HG03108 (cell line): ENCODE measurements around the gene PNMA8A.
"Not testable (repeated sequence)": the region's sequence is repeated elsewhere in the genome, so short reads cannot be mapped to it uniquely, and the experiment has no call there.

Experiments
- ATAC-seq: cut with Tn5 transposase; IDR thresholded peaks from one replicate; pipeline ENCODE4 v1.9.1; 2021; ENCODE audit warnings: moderate library complexity; ENCODE audit not compliant: unreplicated experiment

The PNMA8A gene

DNA sequence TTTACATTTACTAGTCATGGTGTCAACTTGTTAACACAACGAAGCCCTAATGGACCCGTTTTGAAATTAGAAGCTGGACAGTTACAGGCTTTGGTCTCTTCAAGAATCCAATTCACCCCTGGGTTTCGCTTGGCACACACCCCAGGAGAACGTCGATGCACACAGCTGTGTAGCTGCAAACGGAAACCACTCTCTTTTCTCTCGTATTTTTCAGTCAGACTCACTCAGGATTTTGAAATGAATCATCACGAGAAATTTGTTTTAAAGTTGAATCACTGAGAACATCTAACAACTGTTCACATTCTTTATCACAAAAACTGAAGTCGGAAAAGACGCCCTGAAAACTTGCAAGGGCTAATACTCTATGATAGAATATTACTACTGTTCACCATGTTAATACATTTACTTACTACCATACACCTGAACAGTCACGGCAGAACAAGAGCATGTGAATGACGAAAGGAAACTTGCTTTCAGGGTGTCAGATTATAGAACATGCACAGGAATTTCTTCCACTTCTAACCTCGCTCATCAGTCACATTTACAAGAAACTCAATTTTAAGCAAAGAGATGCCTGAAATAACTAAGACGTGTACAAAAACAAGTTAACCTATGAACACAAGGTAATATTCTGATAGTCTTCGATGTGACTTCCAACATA lies 4.7 kb downstream of the PNMA8A start:
- ATAC-seq = no peak

DNA sequence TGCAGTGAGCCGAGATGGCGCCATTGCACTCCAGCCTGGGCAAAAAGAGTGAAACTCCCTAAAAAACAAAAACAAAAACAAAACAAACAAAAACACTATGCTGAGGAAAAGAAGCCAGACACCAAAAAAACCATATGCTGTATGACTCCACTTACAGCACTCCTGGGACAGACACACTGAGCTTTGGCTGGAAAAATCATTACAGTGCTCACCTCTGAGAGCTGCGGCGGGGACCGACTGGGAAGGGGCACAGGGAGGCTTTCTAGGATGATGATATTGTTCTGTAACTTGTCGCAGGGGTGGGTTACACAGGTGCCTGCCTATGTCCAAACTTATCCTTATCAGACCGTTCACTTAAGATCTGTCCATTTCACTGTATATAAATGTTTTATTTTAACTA lies 7.8 kb downstream of the PNMA8A start:
- ATAC-seq = no peak

GRCh38 chr19:46461537-46461936 lies 9.8 kb downstream of the PNMA8A start:
- no peak for ATAC-seq

DNA sequence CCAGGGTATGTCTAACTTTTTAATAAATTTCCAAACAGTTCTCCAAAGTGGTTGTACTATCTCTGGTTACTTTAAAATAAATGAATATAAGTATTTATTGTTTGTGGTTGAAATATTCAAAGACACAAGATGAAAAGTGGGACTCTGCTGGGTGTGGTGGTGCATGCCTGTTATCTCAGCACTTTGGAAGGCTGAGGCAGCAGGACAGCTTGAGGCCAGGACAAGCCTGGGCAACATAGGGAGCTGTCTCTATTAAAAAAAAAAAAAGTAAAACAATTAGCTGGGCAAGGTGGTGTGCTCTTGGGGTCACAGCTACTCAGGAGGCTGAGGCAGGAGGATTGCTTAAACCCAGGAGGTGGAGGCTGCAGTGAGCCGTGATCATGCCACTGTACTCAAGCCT lies 10.4 kb downstream of the PNMA8A start:
- no peak for ATAC-seq

GRCh38 chr19:46460055-46460454 lies 11.3 kb downstream of the PNMA8A start:
- ATAC-seq = no peak

GRCh38 chr19:46456930-46457329 lies 14.4 kb downstream of the PNMA8A start:
- no peak for ATAC-seq

DNA sequence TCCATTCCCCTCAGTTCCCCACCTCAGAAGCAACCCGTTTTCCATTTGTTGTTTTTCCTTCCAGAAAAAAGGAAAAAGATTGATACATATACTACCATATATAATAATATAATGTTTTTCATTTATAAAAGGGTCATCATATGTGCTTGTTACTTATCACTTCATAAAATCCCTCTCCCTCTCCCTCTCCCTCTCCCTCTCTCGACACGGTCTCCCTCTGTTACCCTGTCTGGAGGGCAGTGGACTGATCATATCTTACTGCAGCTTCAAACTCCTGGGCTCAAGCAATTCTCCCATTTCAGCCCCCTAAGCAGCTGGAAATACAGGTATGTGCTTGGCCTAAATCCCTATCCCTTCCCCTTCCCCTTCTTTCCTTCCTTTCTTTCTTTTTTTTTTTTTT lies 17.1 kb downstream of the PNMA8A start:
- ATAC-seq = no peak

GRCh38 chr19:46453661-46454060 lies 17.7 kb downstream of the PNMA8A start:
- no peak for ATAC-seq

- ATAC-seq = no peak
Observed at GRCh38 chr19:46452186-46452585, 19.2 kb downstream of the PNMA8A start.

- no peak for ATAC-seq
Observed at GRCh38 chr19:46451352-46451751, 20.0 kb downstream of the PNMA8A start.

DNA sequence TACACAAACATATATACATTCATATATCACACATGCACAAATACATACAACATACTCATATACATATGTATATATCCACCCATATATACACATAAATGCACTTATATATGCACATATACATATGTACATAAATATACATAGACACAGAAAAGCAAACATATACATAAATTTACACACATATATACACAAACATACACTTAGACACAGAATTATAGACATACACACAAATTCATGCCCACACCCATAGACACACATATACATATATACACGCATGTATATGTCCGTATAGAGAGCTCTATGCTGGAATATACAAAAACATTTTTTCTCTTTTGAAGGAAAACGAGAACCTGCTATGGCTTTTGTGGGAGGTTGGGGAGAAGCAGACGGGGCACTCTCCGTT lies 20.6 kb downstream of the PNMA8A start:
- ATAC-seq = no peak

DNA sequence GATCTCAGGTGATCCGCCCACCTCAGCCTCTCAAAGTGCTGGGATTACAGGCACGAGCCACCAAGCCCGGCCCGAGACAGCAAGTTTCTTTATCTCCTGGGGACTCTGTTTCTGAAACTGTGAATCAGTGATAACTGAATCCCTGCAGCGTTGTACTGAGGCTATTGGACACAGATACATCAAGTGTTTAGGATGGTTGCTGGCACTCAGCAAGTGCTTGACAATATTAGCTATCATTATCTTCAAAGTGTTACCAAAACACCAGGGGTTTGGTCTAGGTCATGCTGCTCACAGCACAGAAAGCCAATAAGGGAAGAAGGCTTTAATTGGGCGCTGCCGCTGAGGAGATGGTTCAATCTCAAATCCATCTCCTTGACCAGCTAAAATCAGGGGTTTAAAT lies 22.1 kb downstream of the PNMA8A start:
- ATAC-seq = no peak

GRCh38 chr19:46448601-46449000 lies 22.8 kb downstream of the PNMA8A start:
- ATAC-seq = no peak

DNA sequence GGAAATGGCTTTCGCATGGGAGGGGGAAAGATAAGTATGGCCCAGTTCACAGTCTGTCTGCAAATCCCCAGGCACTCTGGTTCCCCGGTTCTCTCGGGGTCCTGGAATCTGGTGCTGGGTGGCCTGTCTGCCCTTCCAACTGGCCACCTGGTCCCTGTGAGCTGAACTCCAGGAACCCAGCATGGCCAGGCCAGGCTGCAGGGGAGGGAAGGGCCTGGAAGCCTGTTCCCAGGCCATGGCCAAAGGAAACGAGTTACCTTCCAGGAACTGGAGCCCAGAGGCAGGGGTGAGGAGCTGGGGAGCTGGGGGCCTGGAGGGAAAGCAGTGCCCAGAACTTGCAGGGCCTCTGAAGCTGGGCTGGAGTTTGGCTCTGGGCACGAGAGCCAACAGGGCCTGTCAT lies 23.5 kb downstream of the PNMA8A start:
- ATAC-seq = no peak

GRCh38 chr19:46447006-46447405 lies 24.4 kb downstream of the PNMA8A start:
- no peak for ATAC-seq

DNA sequence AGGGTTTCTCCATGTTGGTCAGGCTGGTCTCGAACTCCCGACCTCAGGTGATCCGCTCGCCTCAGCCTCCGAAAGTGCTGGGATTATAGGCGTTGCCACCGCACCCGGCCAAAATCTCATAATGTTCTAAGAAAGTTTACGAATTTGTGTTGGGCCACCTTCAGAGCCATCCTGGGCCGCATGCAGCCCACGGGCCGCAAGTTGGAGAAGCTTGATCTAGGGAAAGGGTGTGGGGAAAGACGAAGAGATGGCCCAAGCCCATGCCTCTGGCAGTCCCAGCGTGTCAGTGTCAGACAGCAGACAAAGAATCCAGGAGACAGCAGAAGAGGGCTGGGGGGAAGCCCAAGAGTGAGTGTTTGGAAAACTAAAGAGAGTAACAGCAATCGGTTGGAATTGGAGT lies 25.3 kb downstream of the PNMA8A start:
- no peak for ATAC-seq

DNA sequence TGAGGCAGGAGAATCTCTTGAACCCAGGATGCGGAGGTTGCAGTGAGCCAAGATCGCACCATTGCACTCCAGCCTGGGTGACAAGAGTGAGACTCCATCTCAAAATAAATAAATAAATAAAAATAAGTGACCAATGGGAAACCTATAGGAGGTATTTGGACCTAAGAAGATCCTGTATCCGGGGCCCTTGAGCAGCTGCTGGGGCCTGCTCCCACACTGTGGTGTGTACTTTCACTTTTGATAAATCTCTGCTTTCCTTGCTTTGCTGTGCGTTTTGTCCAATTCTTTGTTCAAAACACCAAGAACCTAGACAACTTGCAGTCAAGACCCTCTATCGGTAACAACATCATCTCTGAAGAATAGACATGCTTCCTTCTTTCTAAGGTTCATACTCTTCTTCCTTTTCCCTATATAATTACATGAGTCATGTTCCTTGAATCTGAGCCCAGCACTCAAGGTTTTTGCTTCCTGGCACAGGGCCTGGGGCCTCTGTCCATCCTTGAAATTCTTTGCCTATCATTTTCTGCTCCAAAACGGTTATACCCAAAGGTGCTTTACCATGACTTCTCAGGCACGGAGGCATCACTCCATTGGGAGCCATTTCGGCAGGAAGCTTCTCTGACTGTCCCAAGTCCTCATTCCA lies 28.4 kb downstream of the PNMA8A start:
- ATAC-seq = no peak

GRCh38 chr19:46441866-46442265 lies 29.5 kb downstream of the PNMA8A start:
- ATAC-seq = no peak

GRCh38 chr19:46435689-46436088 lies 35.7 kb downstream of the PNMA8A start:
- ATAC-seq = not testable (repeated sequence)

DNA sequence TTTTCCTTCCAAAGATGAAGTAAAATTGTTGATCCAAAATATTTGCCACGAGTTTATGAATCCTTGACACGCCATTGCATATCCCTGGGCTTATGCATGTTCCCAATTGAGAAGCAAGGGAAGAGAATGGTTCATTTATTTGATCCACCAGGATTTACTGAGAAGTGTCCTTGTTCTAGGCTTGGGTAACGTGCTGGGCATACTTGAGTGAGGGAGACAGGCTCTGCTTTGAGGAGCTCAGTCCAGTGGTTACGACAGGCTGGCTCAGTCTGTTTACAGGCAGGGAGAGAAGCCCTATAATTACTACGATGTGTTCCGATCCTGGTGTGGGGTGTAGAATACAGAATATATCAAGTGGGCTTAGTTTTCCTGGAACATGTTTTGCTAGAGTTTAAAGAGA lies 36.4 kb downstream of the PNMA8A start:
- ATAC-seq = no peak

- not testable (repeated sequence) for ATAC-seq
Observed at GRCh38 chr19:46433470-46433869, 37.9 kb downstream of the PNMA8A start.

DNA sequence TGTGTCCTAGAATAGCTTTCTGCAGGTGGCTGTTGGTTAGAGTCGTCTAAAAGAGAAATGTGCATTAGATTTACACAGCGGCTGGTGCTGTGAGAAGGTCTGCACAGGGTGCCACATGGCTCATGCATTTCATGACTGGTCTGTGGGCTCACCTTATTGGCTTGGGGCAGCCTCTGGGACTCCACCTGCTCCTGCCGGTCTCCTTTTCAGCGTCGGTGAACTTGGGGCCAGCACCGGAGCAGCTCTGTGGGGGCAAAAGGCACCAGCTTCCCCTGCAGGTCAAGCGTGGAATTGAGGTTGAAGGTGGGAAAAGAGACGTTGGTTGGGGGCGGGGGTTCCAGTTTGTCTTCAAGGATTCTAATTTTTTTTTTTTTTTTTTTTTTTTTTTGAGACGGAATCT lies 39.5 kb downstream of the PNMA8A start:
- ATAC-seq = no peak

DNA sequence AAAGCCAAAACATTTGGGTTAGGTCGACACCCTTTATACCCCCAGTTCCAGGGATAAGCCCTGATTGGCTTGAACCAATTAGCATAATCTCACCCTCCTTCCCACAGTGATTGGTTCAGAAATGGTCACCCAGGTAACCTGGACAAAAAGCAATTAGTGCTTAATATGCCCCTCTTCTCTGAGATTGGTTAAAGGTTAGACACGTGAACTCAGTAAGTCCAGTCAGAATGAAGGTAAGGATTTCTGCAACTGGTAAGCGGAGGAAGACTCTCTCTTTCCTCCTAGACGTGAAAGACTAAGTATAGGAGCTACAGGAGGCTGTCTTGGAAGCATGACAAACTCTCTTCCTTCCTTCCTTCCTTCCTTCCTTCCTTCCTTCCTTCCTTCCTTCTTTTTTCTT lies 41.4 kb downstream of the PNMA8A start:
- no peak for ATAC-seq
